H1 (cell line): Measurements from ENCODE around the gene BSX. TPM values are rescaled to one million over a fixed set of nuclear protein-coding genes. Genes with fewer than 3 reads are reported as not detected.

Experiments used
- CTCF ChIA-PET: fragments of 300-600 bp; sonication (Branson Sonifier 250); formaldehyde crosslinking; loops from one replicate; lab custom pipeline; 2021; ENCODE audit not compliant: partially characterized antibody; lab: Charles Lee
- POLR2A ChIA-PET: fragments of 300-600 bp; sonication (Branson Sonifier 250); formaldehyde crosslinking; loops from one replicate; lab custom pipeline; 2021; ENCODE audit warnings: inconsistent platforms; ENCODE audit not compliant: partially characterized antibody; lab: Charles Lee
- DNase-seq, 2 experiments: peaks; one replicate each; pipeline versions ENCODE4 v3.0.0 to v3.0.0-alpha.2; 2010 to 2022; ENCODE audit warnings: low spot score in 2 of 2, low read depth in 1 of 2, mixed read lengths in 1 of 2
- FAIRE-seq: peaks from 2 replicates; lab custom pipeline; 2011; peaks lifted over from hg19 to GRCh38; lab: Jason Lieb, UNC
- H2AFZ ChIP-seq: 2 replicates; pipeline ENCODE4 v1.8.1; 2012; ENCODE audit warnings: low read length, inconsistent platforms
- H2AK5ac ChIP-seq: 2 replicates; pipeline ENCODE4 v1.6.1; 2013; ENCODE audit warnings: low read depth, low read length
- H2BK120ac ChIP-seq: replicated peaks from 2 replicates; pipeline ENCODE3; 2013; ENCODE audit warnings: low read depth, low read length, inconsistent platforms
- H2BK12ac ChIP-seq: 2 replicates; pipeline ENCODE4 v1.6.1; 2013; ENCODE audit warnings: low read depth, low read length
- H2BK15ac ChIP-seq: 2 replicates; pipeline ENCODE4 v1.6.1; 2013; ENCODE audit warnings: low read length
- H2BK20ac ChIP-seq: 2 replicates; pipeline ENCODE4 v1.6.1; 2013; ENCODE audit warnings: low read length
- H2BK5ac ChIP-seq: 2 replicates; pipeline ENCODE4 v1.6.1; 2013; ENCODE audit warnings: low read depth, low read length
- H3K14ac ChIP-seq: 2 replicates; pipeline ENCODE4 v1.6.1; 2013; ENCODE audit warnings: inconsistent platforms; ENCODE audit not compliant: insufficient read length
- H3K18ac ChIP-seq: 2 replicates; pipeline ENCODE4 v1.6.1; 2013; ENCODE audit warnings: low read length; ENCODE audit errors: extremely low read depth
- H3K23ac ChIP-seq: 2 replicates; pipeline ENCODE4 v1.6.1; 2013; ENCODE audit warnings: inconsistent platforms; ENCODE audit not compliant: insufficient read length
- H3K23me2 ChIP-seq: 2 replicates; pipeline ENCODE4 v1.6.1; 2013; ENCODE audit warnings: low read depth, low read length
- H3K27ac ChIP-seq: 2 replicates; pipeline ENCODE4 v1.6.1; 2011; ENCODE audit warnings: low read depth, low read length, inconsistent platforms
- H3K27me3 ChIP-seq, 4 experiments: replicated peaks in 1 of 4; 1 replicate in 1 of 4; 2 replicates in 3 of 4; pipeline versions ENCODE4 v1.6.1 to v1.8.1; 2011 to 2013; ENCODE audit warnings: low read length in 3 of 4, mild to moderate bottlenecking in 3 of 4, inconsistent platforms in 2 of 4, mixed read lengths in 2 of 4, moderate library complexity in 1 of 4; ENCODE audit not compliant: control insufficient read depth in 3 of 4, insufficient read depth in 3 of 4; ENCODE audit errors: extremely low read depth in 1 of 4
- H3K36me3 ChIP-seq, 4 experiments: 2 replicates each; pipeline versions ENCODE4 v1.6.1 to v1.8.1; 2011 to 2013; ENCODE audit warnings: mild to moderate bottlenecking in 4 of 4, low read length in 3 of 4, moderate library complexity in 2 of 4, control low read depth in 1 of 4, inconsistent platforms in 1 of 4; ENCODE audit not compliant: insufficient read depth in 4 of 4, control insufficient read depth in 2 of 4
- H3K4ac ChIP-seq: replicated peaks from 2 replicates; pipeline ENCODE3; 2013; ENCODE audit warnings: low read length, low read depth, mixed read lengths, inconsistent platforms; ENCODE audit not compliant: insufficient read length
- H3K4me1 ChIP-seq, 4 experiments: replicated peaks in 1 of 4; 1 replicate in 1 of 4; 2 replicates in 3 of 4; pipeline versions ENCODE4 v1.6.1 to v1.8.1; 2011 to 2013; ENCODE audit warnings: low read length in 3 of 4, inconsistent platforms in 2 of 4, mixed read lengths in 1 of 4; ENCODE audit not compliant: insufficient read depth in 4 of 4, control insufficient read depth in 3 of 4
- H3K4me2 ChIP-seq, 2 experiments: 2 replicates each; pipeline versions ENCODE4 v1.6.1 to v1.8.1; 2011 to 2013; ENCODE audit warnings: low read depth in 2 of 2, low read length in 2 of 2, control low read depth in 1 of 2, inconsistent platforms in 1 of 2, mild to moderate bottlenecking in 1 of 2; ENCODE audit not compliant: insufficient read depth in 1 of 2
- H3K4me3 ChIP-seq, 4 experiments: fragments of 200-600, 300-600 bp in 1 of 4; sonication (generic), shearing (Covaris generic), sonication (Bioruptor Twin) in 1 of 4; 2 replicates each; pipeline versions ENCODE4 v1.5.1 to v1.8.1; 2011 to 2016; ENCODE audit warnings: low read length in 4 of 4, low read depth in 3 of 4, control low read depth in 2 of 4, inconsistent platforms in 2 of 4, mild to moderate bottlenecking in 2 of 4, mixed read lengths in 1 of 4, moderate library complexity in 1 of 4; ENCODE audit not compliant: insufficient read depth in 2 of 4; ENCODE audit errors: extremely low read depth in 1 of 4
- H3K56ac ChIP-seq: replicated peaks from 2 replicates; pipeline ENCODE3; 2013; ENCODE audit warnings: low read depth, mild to moderate bottlenecking, mixed read lengths, low read length, inconsistent platforms; ENCODE audit not compliant: insufficient read length
- H3K79me1 ChIP-seq: 2 replicates; pipeline ENCODE4 v1.6.1; 2013; ENCODE audit warnings: low read depth, low read length, control low read depth
- H3K79me2 ChIP-seq, 2 experiments: 2 replicates each; pipeline versions ENCODE4 v1.6.1 to v1.8.1; 2012 to 2013; ENCODE audit warnings: low read length in 2 of 2, mild to moderate bottlenecking in 2 of 2, inconsistent platforms in 1 of 2; ENCODE audit not compliant: insufficient read depth in 2 of 2, control insufficient read depth in 1 of 2
- H3K9ac ChIP-seq, 4 experiments: replicated peaks in 1 of 4; 1 replicate in 1 of 4; 2 replicates in 3 of 4; pipeline versions ENCODE4 v1.6.1 to v1.8.1; 2011 to 2013; ENCODE audit warnings: low read depth in 3 of 4, low read length in 3 of 4, control low read depth in 2 of 4, mild to moderate bottlenecking in 2 of 4, moderate library complexity in 2 of 4, inconsistent platforms in 1 of 4; ENCODE audit errors: extremely low read depth in 1 of 4
- H3K9me3 ChIP-seq, 2 experiments: 2 replicates each; pipeline versions ENCODE4 v1.6.1 to v1.8.1; 2012 to 2013; ENCODE audit warnings: mild to moderate bottlenecking in 2 of 2, moderate library complexity in 2 of 2, control low read depth in 1 of 2, inconsistent platforms in 1 of 2, low read depth in 1 of 2, low read length in 1 of 2, mixed read lengths in 1 of 2; ENCODE audit not compliant: insufficient read depth in 2 of 2
- H4K20me1 ChIP-seq, 2 experiments: replicated peaks in 1 of 2; 2 replicates each; pipeline versions ENCODE3 to v1.8.1; 2011 to 2013; ENCODE audit warnings: inconsistent platforms in 2 of 2, low read length in 2 of 2, mild to moderate bottlenecking in 1 of 2; ENCODE audit not compliant: insufficient read depth in 2 of 2, control insufficient read depth in 1 of 2
- H4K5ac ChIP-seq: 2 replicates; pipeline ENCODE4 v1.6.1; 2013; ENCODE audit warnings: low read length, low read depth, mixed read lengths, inconsistent platforms; ENCODE audit not compliant: insufficient read length
- H4K8ac ChIP-seq: 2 replicates; pipeline ENCODE4 v1.8.0; 2013; ENCODE audit warnings: mild to moderate bottlenecking, moderate library complexity, low read length, inconsistent platforms; ENCODE audit not compliant: insufficient read depth; ENCODE audit errors: extremely low read depth
- H4K91ac ChIP-seq: replicated peaks from 2 replicates; pipeline ENCODE3; 2013; ENCODE audit warnings: low read length, mixed read lengths, inconsistent platforms; ENCODE audit not compliant: insufficient read length
- POLR2A ChIP-seq, 2 experiments: IDR thresholded peaks; 1 replicate in 1 of 2; 2 replicates in 1 of 2; pipeline ENCODE4 v1.6.1; 2011; ENCODE audit warnings: low read depth in 2 of 2, low read length in 2 of 2, mild to moderate bottlenecking in 2 of 2; ENCODE audit errors: control extremely low read depth in 1 of 2
- POU5F1 ChIP-seq: IDR thresholded peaks from 2 replicates; pipeline ENCODE4 v1.6.1; 2011; ENCODE audit warnings: low read depth, mild to moderate bottlenecking, low read length, moderate library complexity
- RNF2 ChIP-seq: fragments of 200-900, 300-1000 bp; sonication (generic); IDR thresholded peaks from 2 replicates; pipeline ENCODE4 v1.7.1; 2016; ENCODE audit warnings: borderline replicate concordance, low read depth, mild to moderate bottlenecking, antibody characterized with exemption, low read length; ENCODE audit not compliant: poor library complexity, severe bottlenecking; ENCODE audit errors: missing control alignments
- SAP30 ChIP-seq: fragments of 300-600 bp; sonication (generic); IDR thresholded peaks from 2 replicates; pipeline ENCODE4 v1.7.1; 2012; ENCODE audit warnings: low read length, moderate library complexity, mild to moderate bottlenecking, inconsistent platforms; ENCODE audit not compliant: insufficient read depth, insufficient replicate concordance
- TAF1 ChIP-seq: IDR thresholded peaks from 2 replicates; pipeline ENCODE4 v1.6.1; 2011; ENCODE audit warnings: mild to moderate bottlenecking, low read depth, low read length
- YY1 ChIP-seq: IDR thresholded peaks from 2 replicates; pipeline ENCODE4 v1.6.1; 2011; ENCODE audit warnings: low read depth, mild to moderate bottlenecking, low read length
- ZNF274 ChIP-seq: IDR thresholded peaks from 2 replicates; pipeline ENCODE4 v1.7.0; 2012; ENCODE audit warnings: low read length, borderline replicate concordance; ENCODE audit errors: extremely low read depth
- WGBS, 2 experiments: shearing (Covaris generic) in 1 of 2; methylation state at CpG; one replicate each; pipeline versions ENCODE4 v1.1.6 to v1.1.7; 2013 to 2015; ENCODE audit warnings: low lambda C conversion rate in 2 of 2, mixed read lengths in 2 of 2, inconsistent platforms in 1 of 2, low coverage in 1 of 2, missing lambda C conversion rate in 1 of 2; ENCODE audit not compliant: insufficient replicate concordance in 2 of 2, insufficient coverage in 1 of 2, insufficient read length in 1 of 2; ENCODE audit errors: extremely low coverage in 1 of 2, missing lambda C conversion rate in 1 of 2; 5-methylcytosine and 5-hydroxymethylcytosine counted together
- long read RNA-seq, 2 experiments: library from RNA in 1 of 2; library from capped mRNA in 1 of 2; stranded (forward); transcript quantifications; one replicate each; pipeline ENCODE4 v2.0.0, GENCODE V29; 2021; ENCODE audit warnings: inconsistent platforms in 1 of 2
- polyA minus RNA-seq, 3 experiments: library from RNA; depleted of rRNA, polyadenylated mRNA; stranded (reverse); fragments of >200 nt; gene quantifications; 1 replicate in 2 of 3; 2 replicates in 1 of 3; pipeline ENCODE4 v1.2.3, GENCODE V29; 2011
- polyA plus RNA-seq, 7 experiments: library from polyadenylated mRNA; depleted of rRNA in 3 of 7; stranded (reverse) in 5 of 7; unstranded in 2 of 7; fragments of >200 nt in 5 of 7; fragments of 200-250 nt in 2 of 7; gene quantifications; 1 replicate in 5 of 7; 2 replicates in 1 of 7; 4 replicates in 1 of 7; pipeline versions ENCODE4 v1.2.1 to v1.2.3, GENCODE V29; 2011 to 2013; ENCODE audit warnings: missing spikeins in 2 of 7, mixed read lengths in 2 of 7
- total RNA-seq: library from RNA; stranded (reverse); fragmentation: NEBNext Ultra II Directional; extraction: Animal tissue kit (Norgen Biotek cat#: 25700); gene quantifications from 2 replicates; pipeline ENCODE4 v1.2.1, GENCODE V29; 2021

BSX gene
- not detected in 2 replicates for total RNA-seq
- polyA plus RNA-seq (2011; rRNA removed): not detected in 2 replicates
- polyA plus RNA-seq (2011; cell fraction: cytosol; rRNA removed): not detected
- polyA plus RNA-seq (2011; cell fraction: nucleus; rRNA removed): not detected
- not detected in 4 replicates for polyA plus RNA-seq (2012, experiment 1 of 2)
- polyA plus RNA-seq (2012, experiment 2 of 2): not detected
- polyA plus RNA-seq (2013, experiment 1 of 2): not detected
- not detected for polyA plus RNA-seq (2013, experiment 2 of 2)
- not detected in 2 replicates for polyA minus RNA-seq (2011; rRNA and poly(A)+ RNA removed)
- polyA minus RNA-seq (2011; cell fraction: cytosol; rRNA and poly(A)+ RNA removed): not detected
- polyA minus RNA-seq (2011; cell fraction: nucleus; rRNA and poly(A)+ RNA removed): not detected
- long read RNA-seq, experiment 1: 0 reads
- long read RNA-seq, experiment 2: 0 reads

GRCh38 chr11:122981388-122982264, at the start of gene BSX:
Gene BSX, minus strand, starts transcription at chr11:122981834. Its CDS starts 163 bp downstream, at chr11:122981671.
- Histone ChIP-seq H2AFZ (no peak within 1 kb of the TSS), H3K27ac (no peak within 1 kb of the TSS), H3K9me3 (no peaks in the 10 kb centered on the region), H4K8ac (no peak within 1 kb of the TSS), H2AK5ac (no peak within 1 kb of the TSS), H4K5ac (no peak within 1 kb of the TSS), H3K79me2 (no peaks in the 10 kb centered on the region), H3K4ac (no peak within 1 kb of the TSS), H4K91ac (no peak within 1 kb of the TSS), H3K27me3 (peaks cover 73 to 99% (median 90%) of the 10 kb centered on the region in 4 experiments), H3K4me3 (peak within 1 kb of the TSS in 2 of 4 experiments; percentile 17 to 37; a peak in 3 of 8 replicates), H3K36me3 (peaks cover 0 to 8% (median 0%) of the 10 kb centered on the region in 4 experiments; a peak in 3 of 8 replicates), H3K23me2 (peaks cover 19% of the 10 kb centered on the region; the same call in 1 of the 2 replicates), H3K23ac (no peak within 1 kb of the TSS), H3K14ac (no peak within 1 kb of the TSS), H2BK12ac (no peak within 1 kb of the TSS), H3K79me1 (no peaks in the 10 kb centered on the region), H3K9ac (no peak within 1 kb of the TSS), H2BK5ac (no peak within 1 kb of the TSS), H3K18ac (no peak within 1 kb of the TSS; the same call in 1 of the 2 replicates), H3K4me1 (peaks cover 0 to 26% (median 16%) of the 10 kb centered on the region in 4 experiments; a peak in 6 of 7 replicates), H3K4me2 (peak within 1 kb of the TSS; percentile 67 to 89), H4K20me1 (peaks cover 4 to 21% of the 10 kb centered on the region in 2 experiments), H3K56ac (no peak within 1 kb of the TSS), H2BK15ac (0 out of 2 replicates have a peak within 1 kb of the TSS, but pooled peaks have one; percentile 16), H2BK120ac (no peak within 1 kb of the TSS), H2BK20ac (no peak within 1 kb of the TSS)
- CTCF ChIA-PET: interaction anchor here (0.8 to 2.4 kb wide), 5 partner anchors 21 to 73 kb away, joined by 3 to 9 read pairs (median 3); no protein-coding TSS in a partner anchor
- WGBS, 2 experiments: 12% methylated on average over 34 of the region's 35 CpGs; no CpG with 5 or more reads in 1 of the 2 experiments
- peak; percentile 78 to 91 for DNase-seq
- FAIRE-seq: no peak
- POLR2A ChIA-PET: interaction anchor here (0.9 kb wide), 1 partner anchor 75 kb away, joined by 5 read pairs; no protein-coding TSS in a partner anchor
- TF ChIP-seq POU5F1 (no peak), RNF2 (no peak), YY1 (no peak), TAF1 (0 out of 2 replicates have a peak, but pooled peaks have one; percentile 21), POLR2A (IDR thresholded peaks at IDR 0.05; ENCODE audit: control extremely low read depth in 1 of 2, low read depth in 2 of 2, low read length in 2 of 2) (no peak), ZNF274 (no peak), SAP30 (no peak)
